Natural killer cell (primary cell): ENCODE results near the gene PATL2. TPM values are rescaled to one million over a fixed set of nuclear protein-coding genes. Genes with fewer than 3 reads are reported as not detected.

Experiments
- ATAC-seq, 3 donors: fragments of 150-1000 bp in 2 of 3; fragments of 200-7000 bp in 1 of 3; cut with Tn5 transposase; 1 replicate in 1 of 3; 2 replicates in 2 of 3; pipeline ENCODE4 v1.10.0; 2021; ENCODE audit warnings: mild to moderate bottlenecking in 2 of 3, moderate library complexity in 2 of 3
- DNase-seq, 2 donors: peaks; one replicate each; pipeline versions ENCODE4 v3.0.0 to v3.0.0-alpha.2; 2013 to 2021; ENCODE audit warnings: mixed read lengths in 1 of 2
- H3K27ac ChIP-seq: one replicate; pipeline ENCODE4 v1.5.1; 2013; ENCODE audit warnings: mild to moderate bottlenecking, low read length
- H3K27me3 ChIP-seq: one replicate; pipeline ENCODE4 v1.6.1; 2013; ENCODE audit warnings: low read length; ENCODE audit not compliant: control insufficient read depth, insufficient read depth
- H3K36me3 ChIP-seq: one replicate; pipeline ENCODE4 v1.6.1; 2013; ENCODE audit warnings: low read length; ENCODE audit not compliant: control insufficient read depth, insufficient read depth
- H3K4me1 ChIP-seq: one replicate; pipeline ENCODE4 v1.6.1; 2013; ENCODE audit warnings: low read length; ENCODE audit not compliant: control insufficient read depth, insufficient read depth
- H3K4me3 ChIP-seq: one replicate; pipeline ENCODE4 v1.5.1; 2013; ENCODE audit warnings: low read length
- H3K9me3 ChIP-seq: one replicate; pipeline ENCODE4 v1.6.1; 2013; ENCODE audit warnings: low read length; ENCODE audit not compliant: control insufficient read depth, insufficient read depth
- H3K27ac Mint-ChIP-seq, 2 donors: one replicate each; pipeline ENCODE4 v1.8.0; 2022; ENCODE audit warnings: mild to moderate bottlenecking in 2 of 2, mixed read lengths in 2 of 2, moderate library complexity in 1 of 2
- H3K27me3 Mint-ChIP-seq, 2 donors: one replicate each; pipeline ENCODE4 v1.8.0; 2022; ENCODE audit warnings: low read depth in 2 of 2, mixed read lengths in 2 of 2
- H3K36me3 Mint-ChIP-seq: one replicate; pipeline ENCODE4 v1.8.0; 2022; ENCODE audit warnings: mixed read lengths
- H3K4me1 Mint-ChIP-seq, 2 donors: one replicate each; pipeline ENCODE4 v1.8.0; 2022; ENCODE audit warnings: mixed read lengths in 2 of 2
- H3K4me3 Mint-ChIP-seq: one replicate; pipeline ENCODE4 v1.8.0; 2022; ENCODE audit warnings: mild to moderate bottlenecking, moderate library complexity, mixed read lengths
- H3K9me3 Mint-ChIP-seq, 2 donors: one replicate each; pipeline ENCODE4 v1.8.0; 2022; ENCODE audit warnings: mixed read lengths in 2 of 2
- CTCF ChIP-seq: fragments of 200-600 bp; IDR thresholded peaks from one replicate; pipeline ENCODE4 v1.8.0; 2022; ENCODE audit warnings: antibody characterized with exemption
- WGBS: methylation state at CpG from one replicate; pipeline ENCODE4 v1.1.7; 2013; ENCODE audit warnings: missing lambda C conversion rate; ENCODE audit not compliant: insufficient coverage; 5-methylcytosine and 5-hydroxymethylcytosine counted together
- intact Hi-C: fragments of 100-400 bp; cut with micrococcal nuclease; formaldehyde crosslinking; loops from one replicate; pipeline ENCODE4 v1.14.2; 2022
- total RNA-seq, 4 donors: library from RNA; stranded (reverse); fragments of 120-200 nt in 1 of 4; gene quantifications; one replicate each; pipeline versions ENCODE4 v1.2.3 to v1.2.4, GENCODE V29; 2013 to 2022

Gene PATL2
- total RNA-seq, 3 donors from 2014 or later (not counting 1 experiment from before 2014, with no cell fraction given): 101 to 145 (median 112) TPM

- intact Hi-C loops: no loop called here
- ATAC-seq (no peak), DNase-seq (no peak)
- Histone ChIP-seq H3K9me3 (no peaks in the 10 kb centered on the region), H3K27ac (no peak overlapping the region), H3K4me1 (no peaks in the 10 kb centered on the region), H3K4me3 (no peak overlapping the region), H3K27me3 (no peaks in the 10 kb centered on the region), H3K36me3 (peaks cover 65% of the 10 kb centered on the region)
- Mint-ChIP-seq H3K4me3 (no peak overlapping the region), H3K27ac (peak overlapping the region; percentile 7 to 28), H3K9me3 (no peaks in the 10 kb centered on the region), H3K36me3 (peaks cover 21% of the 10 kb centered on the region), H3K4me1 (peaks cover 30 to 34% of the 10 kb centered on the region in 2 donors), H3K27me3 (no peaks in the 10 kb centered on the region)
- WGBS: 96% methylated on average over 1 of the region's 1 CpG
- TF ChIP-seq CTCF: no peak
These were observed 54.8 kb downstream of the PATL2 start for GRCh38 chr15:44656298-44656697.

- TF ChIP-seq CTCF: no peak
- Mint-ChIP-seq H3K9me3 (no peaks in the 10 kb centered on the region), H3K36me3 (peaks cover 23% of the 10 kb centered on the region), H3K27ac (no peak overlapping the region), H3K4me3 (no peak overlapping the region), H3K27me3 (no peaks in the 10 kb centered on the region), H3K4me1 (peaks cover 22 to 30% of the 10 kb centered on the region in 2 donors)
- no peak overlapping the region for H3K4me3 ChIP-seq
- no peak overlapping the region for H3K27ac ChIP-seq
- no peaks in the 10 kb centered on the region for H3K27me3 ChIP-seq
- DNase-seq (no peak), ATAC-seq (no peak)
- intact Hi-C loops: no loop called here
- no peaks in the 10 kb centered on the region for H3K9me3 ChIP-seq
- H3K4me1 ChIP-seq: no peaks in the 10 kb centered on the region
- WGBS: 100% methylated on average over 4 of the region's 6 CpGs
- peaks cover 73% of the 10 kb centered on the region for H3K36me3 ChIP-seq
These were observed 56.3 kb downstream of the PATL2 start for GRCh38 chr15:44654858-44655257.

GRCh38 chr15:44647637-44648036 is 63.5 kb downstream of the PATL2 start:
- Histone ChIP-seq H3K27ac (no peak overlapping the region), H3K4me1 (no peaks in the 10 kb centered on the region), H3K9me3 (no peaks in the 10 kb centered on the region), H3K27me3 (no peaks in the 10 kb centered on the region), H3K4me3 (no peak overlapping the region), H3K36me3 (peaks cover 51% of the 10 kb centered on the region)
- no peaks in the 10 kb centered on the region for H3K27me3 Mint-ChIP-seq
- H3K27ac Mint-ChIP-seq: peak overlapping the region; percentile 35 to 65
- ATAC-seq (no peak), DNase-seq (no peak)
- intact Hi-C loops: no loop called here
- H3K36me3 Mint-ChIP-seq: peaks cover 33% of the 10 kb centered on the region
- H3K4me3 Mint-ChIP-seq: no peak overlapping the region
- H3K4me1 Mint-ChIP-seq: peaks cover 55 to 62% of the 10 kb centered on the region in 2 donors
- peaks cover 0 to 5% of the 10 kb centered on the region in 2 donors for H3K9me3 Mint-ChIP-seq
- no peak for TF ChIP-seq CTCF

- no peak overlapping the region for H3K27ac ChIP-seq
- H3K36me3 ChIP-seq: peaks cover 52% of the 10 kb centered on the region
- no peak for ATAC-seq
- Mint-ChIP-seq H3K9me3 (peaks cover 0 to 5% of the 10 kb centered on the region in 2 donors), H3K27me3 (no peaks in the 10 kb centered on the region), H3K4me3 (no peak overlapping the region), H3K36me3 (peaks cover 33% of the 10 kb centered on the region), H3K27ac (peak overlapping the region; percentile 35 to 65), H3K4me1 (peaks cover 55 to 62% of the 10 kb centered on the region in 2 donors)
- no peak for DNase-seq
- intact Hi-C loops: no loop called here
- no peak overlapping the region for H3K4me3 ChIP-seq
- H3K9me3 ChIP-seq: no peaks in the 10 kb centered on the region
- H3K27me3 ChIP-seq: no peaks in the 10 kb centered on the region
- no peak for TF ChIP-seq CTCF
- WGBS: 67% methylated on average over 1 of the region's 1 CpG
- H3K4me1 ChIP-seq: no peaks in the 10 kb centered on the region
These were observed 64.1 kb downstream of the PATL2 start for GRCh38 chr15:44647036-44647435.
